OCI-LY1 (cell line): ENCODE data around the gene CMTM5.
"Not testable (repeated sequence)": the region's sequence is repeated elsewhere in the genome, so short reads cannot be mapped to it uniquely, and the experiment has no call there.

Experiments used
- H2AFZ ChIP-seq: fragments of 200-600 bp; sonication (generic), shearing (Covaris generic); 2 replicates; pipeline ENCODE4 v1.6.0; 2014; ENCODE audit warnings: antibody characterized with exemption, mild to moderate bottlenecking, low read length
- H3F3A ChIP-seq: fragments of 200-600 bp; sonication (generic), shearing (Covaris generic); 2 replicates; pipeline ENCODE4 v1.6.0; 2014; ENCODE audit warnings: mild to moderate bottlenecking, antibody characterized with exemption, low read length, moderate library complexity; ENCODE audit not compliant: insufficient read depth
- H3K27ac ChIP-seq: fragments of 200-600 bp; sonication (generic); 2 replicates; pipeline ENCODE4 v1.5.1; 2014; ENCODE audit warnings: low read length, mixed run types, mild to moderate bottlenecking, low read depth; ENCODE audit not compliant: poor library complexity, severe bottlenecking
- H3K27me3 ChIP-seq: fragments of 200-600 bp; sonication (generic); 2 replicates; pipeline ENCODE4 v1.6.0; 2014; ENCODE audit warnings: antibody characterized with exemption, mild to moderate bottlenecking, low read length, moderate library complexity; ENCODE audit not compliant: insufficient read depth
- H3K36me3 ChIP-seq: fragments of 200-600 bp; sonication (generic); 2 replicates; pipeline ENCODE4 v1.6.1; 2014; ENCODE audit warnings: mild to moderate bottlenecking, antibody characterized with exemption, low read length, moderate library complexity, mixed read lengths; ENCODE audit not compliant: insufficient read depth
- H3K4me1 ChIP-seq: fragments of 200-600 bp; sonication (generic); 2 replicates; pipeline ENCODE4 v1.5.1; 2014; ENCODE audit warnings: mild to moderate bottlenecking, low read length, moderate library complexity; ENCODE audit not compliant: insufficient read depth, severe bottlenecking
- H3K4me2 ChIP-seq: fragments of 200-600 bp; sonication (generic), shearing (Covaris generic); 2 replicates; pipeline ENCODE4 v1.6.1; 2014; ENCODE audit warnings: low read length
- H3K4me3 ChIP-seq: fragments of 200-600 bp; sonication (generic); 2 replicates; pipeline ENCODE4 v1.5.1; 2014; ENCODE audit warnings: low read length, low read depth, mild to moderate bottlenecking, mixed read lengths; ENCODE audit not compliant: poor library complexity, severe bottlenecking
- H3K79me2 ChIP-seq: fragments of 200-600 bp; shearing (Covaris generic); 2 replicates; pipeline ENCODE4 v1.6.1; 2016; ENCODE audit warnings: mixed run types, low read length, mixed read lengths; ENCODE audit not compliant: insufficient read depth
- H3K9ac ChIP-seq: fragments of 200-600 bp; sonication (generic), shearing (Covaris generic); 2 replicates; pipeline ENCODE4 v1.6.1; 2014; ENCODE audit warnings: mild to moderate bottlenecking, low read length, mixed read lengths
- H3K9me2 ChIP-seq: fragments of 200-600 bp; sonication (generic), shearing (Covaris generic); 2 replicates; pipeline ENCODE4 v1.6.1; 2014; ENCODE audit warnings: low read depth, mild to moderate bottlenecking, low read length, mixed read lengths
- H3K9me3 ChIP-seq: fragments of 200-600 bp; shearing (Covaris generic); 2 replicates; pipeline ENCODE4 v1.6.1; 2014; ENCODE audit warnings: low read length, mixed read lengths
- H4K20me1 ChIP-seq: fragments of 200-600 bp; sonication (generic), shearing (Covaris generic); 2 replicates; pipeline ENCODE4 v1.6.0; 2016; ENCODE audit warnings: mild to moderate bottlenecking, low read length; ENCODE audit not compliant: insufficient read depth
- EZH2 ChIP-seq: fragments of 200-600 bp; sonication (generic), shearing (Covaris generic); IDR thresholded peaks from 2 replicates; pipeline ENCODE4 v1.8.0; 2017; ENCODE audit warnings: borderline replicate concordance, mixed run types, mild to moderate bottlenecking, antibody characterized with exemption, low read length, moderate library complexity, mixed read lengths
- TF ChIP-seq, protein P1 (sequence below): fragments of 200-600 bp; sonication (generic), shearing (Covaris generic); IDR thresholded peaks from 2 replicates; pipeline ENCODE4 v1.5.1; 2017; ENCODE audit warnings: mild to moderate bottlenecking, antibody characterized with exemption, low read length, moderate library complexity, mixed read lengths

Gene CMTM5

DNA sequence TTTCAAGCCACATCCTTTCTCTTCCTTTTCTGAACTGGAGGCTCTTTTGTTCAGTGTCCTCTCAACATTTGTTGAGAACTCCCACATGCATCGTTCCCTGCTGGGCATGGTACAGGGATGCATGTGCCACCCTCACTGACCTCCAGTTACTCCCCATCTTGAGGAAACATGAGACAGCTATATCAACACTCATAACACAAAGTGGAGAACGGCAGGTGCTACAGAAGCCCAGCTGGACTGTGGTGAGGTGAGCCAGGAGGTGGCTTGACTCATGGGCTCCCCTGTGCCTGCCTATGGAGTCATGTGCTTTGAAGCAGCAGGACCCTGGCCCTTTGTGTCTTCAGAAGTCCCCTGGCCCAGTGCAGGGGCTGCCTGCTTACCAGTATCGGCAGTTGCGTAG is 21.5 kb downstream of the CMTM5 start:
- Histone ChIP-seq H3K9ac (no peak overlapping the region), H2AFZ (no peak overlapping the region), H3K4me1 (no peaks in the 10 kb centered on the region), H3K9me3 (no peaks in the 10 kb centered on the region), H3K27me3 (0 out of 2 replicates have a peak, but pooled peaks cover 2% of the 10 kb centered on the region), H4K20me1 (no peaks in the 10 kb centered on the region), H3K4me2 (no peak overlapping the region), H3K36me3 (no peaks in the 10 kb centered on the region), H3K9me2 (no peaks in the 10 kb centered on the region), H3K4me3 (no peak overlapping the region), H3K27ac (no peak overlapping the region), H3K79me2 (no peaks in the 10 kb centered on the region), H3F3A (no peaks in the 10 kb centered on the region)
- TF ChIP-seq, protein P1, sequence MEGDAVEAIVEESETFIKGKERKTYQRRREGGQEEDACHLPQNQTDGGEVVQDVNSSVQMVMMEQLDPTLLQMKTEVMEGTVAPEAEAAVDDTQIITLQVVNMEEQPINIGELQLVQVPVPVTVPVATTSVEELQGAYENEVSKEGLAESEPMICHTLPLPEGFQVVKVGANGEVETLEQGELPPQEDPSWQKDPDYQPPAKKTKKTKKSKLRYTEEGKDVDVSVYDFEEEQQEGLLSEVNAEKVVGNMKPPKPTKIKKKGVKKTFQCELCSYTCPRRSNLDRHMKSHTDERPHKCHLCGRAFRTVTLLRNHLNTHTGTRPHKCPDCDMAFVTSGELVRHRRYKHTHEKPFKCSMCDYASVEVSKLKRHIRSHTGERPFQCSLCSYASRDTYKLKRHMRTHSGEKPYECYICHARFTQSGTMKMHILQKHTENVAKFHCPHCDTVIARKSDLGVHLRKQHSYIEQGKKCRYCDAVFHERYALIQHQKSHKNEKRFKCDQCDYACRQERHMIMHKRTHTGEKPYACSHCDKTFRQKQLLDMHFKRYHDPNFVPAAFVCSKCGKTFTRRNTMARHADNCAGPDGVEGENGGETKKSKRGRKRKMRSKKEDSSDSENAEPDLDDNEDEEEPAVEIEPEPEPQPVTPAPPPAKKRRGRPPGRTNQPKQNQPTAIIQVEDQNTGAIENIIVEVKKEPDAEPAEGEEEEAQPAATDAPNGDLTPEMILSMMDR = no peak
- no peak for TF ChIP-seq EZH2

GRCh38 chr14:23399136-23399535 is 22.3 kb downstream of the CMTM5 start:
- Histone ChIP-seq H3K9ac (no peak overlapping the region), H3K9me3 (no peaks in the 10 kb centered on the region), H2AFZ (no peak overlapping the region), H3K4me3 (no peak overlapping the region), H3K4me2 (no peak overlapping the region), H3K36me3 (no peaks in the 10 kb centered on the region), H3K4me1 (no peaks in the 10 kb centered on the region), H3K27ac (no peak overlapping the region), H3F3A (no peaks in the 10 kb centered on the region), H4K20me1 (no peaks in the 10 kb centered on the region), H3K9me2 (no peaks in the 10 kb centered on the region), H3K79me2 (no peaks in the 10 kb centered on the region), H3K27me3 (no peaks in the 10 kb centered on the region)
- TF ChIP-seq EZH2 = no peak

- no peaks in the 10 kb centered on the region for H3K79me2 ChIP-seq
- H3K27ac ChIP-seq = no peak overlapping the region
- H3K4me2 ChIP-seq = no peak overlapping the region
- no peaks in the 10 kb centered on the region for H3F3A ChIP-seq
- no peaks in the 10 kb centered on the region for H3K9me3 ChIP-seq
- H3K4me1 ChIP-seq = no peaks in the 10 kb centered on the region
- no peak overlapping the region for H3K9ac ChIP-seq
- H4K20me1 ChIP-seq = no peaks in the 10 kb centered on the region
- no peaks in the 10 kb centered on the region for H3K27me3 ChIP-seq
- H3K9me2 ChIP-seq = no peaks in the 10 kb centered on the region
- no peaks in the 10 kb centered on the region for H3K36me3 ChIP-seq
- H3K4me3 ChIP-seq = no peak overlapping the region
- no peak for TF ChIP-seq EZH2
- TF ChIP-seq, protein P1 = no peak
- H2AFZ ChIP-seq = no peak overlapping the region
These were observed 22.7 kb downstream of the CMTM5 start for GRCh38 chr14:23399591-23399990.

DNA sequence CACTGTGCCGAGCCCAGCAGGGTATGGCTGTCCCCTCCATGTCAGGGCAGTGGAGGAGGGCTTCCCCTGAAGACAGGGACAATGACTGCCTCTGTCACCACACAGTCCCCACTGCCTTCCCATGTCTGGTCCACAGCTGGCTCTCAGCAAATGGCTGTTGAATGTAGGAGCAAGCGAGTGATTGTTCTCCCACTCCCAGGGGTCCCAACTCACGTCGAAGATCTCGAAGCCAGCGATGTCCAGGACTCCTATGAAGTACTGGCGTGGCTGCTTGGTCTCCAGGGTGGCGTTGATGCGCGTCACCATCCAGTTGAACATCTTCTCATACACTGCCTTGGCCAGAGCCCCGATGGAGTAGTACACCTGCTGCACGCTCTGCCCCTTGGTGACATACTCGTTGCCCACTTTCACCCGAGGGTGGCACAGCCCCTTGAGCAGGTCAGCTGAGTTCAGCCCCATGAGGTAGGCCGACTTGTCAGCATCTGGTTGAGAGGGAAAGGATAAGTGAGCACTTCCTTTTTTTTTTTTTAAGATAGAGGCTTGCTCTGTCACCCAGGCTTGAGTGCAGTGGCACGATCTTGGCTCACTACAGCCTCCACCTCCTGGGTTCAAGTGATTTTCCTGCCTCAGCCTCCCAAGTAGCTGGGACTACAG is 23.8 kb downstream of the CMTM5 start:
- not testable (repeated sequence) for H3F3A ChIP-seq, H3K36me3 ChIP-seq, H4K20me1 ChIP-seq, H3K9me3 ChIP-seq, H3K4me3 ChIP-seq, H3K27me3 ChIP-seq, H3K4me2 ChIP-seq, H3K79me2 ChIP-seq, H3K27ac ChIP-seq, H3K4me1 ChIP-seq, H3K9me2 ChIP-seq, H2AFZ ChIP-seq, H3K9ac ChIP-seq
